HG03354 (cell line): ENCODE data around the gene PRKACA.

Experiments
- ATAC-seq: cut with Tn5 transposase; IDR thresholded peaks from one replicate; pipeline ENCODE4 v1.9.1; 2021; ENCODE audit warnings: mild to moderate bottlenecking; ENCODE audit not compliant: unreplicated experiment, poor library complexity, severe bottlenecking

Gene PRKACA

DNA sequence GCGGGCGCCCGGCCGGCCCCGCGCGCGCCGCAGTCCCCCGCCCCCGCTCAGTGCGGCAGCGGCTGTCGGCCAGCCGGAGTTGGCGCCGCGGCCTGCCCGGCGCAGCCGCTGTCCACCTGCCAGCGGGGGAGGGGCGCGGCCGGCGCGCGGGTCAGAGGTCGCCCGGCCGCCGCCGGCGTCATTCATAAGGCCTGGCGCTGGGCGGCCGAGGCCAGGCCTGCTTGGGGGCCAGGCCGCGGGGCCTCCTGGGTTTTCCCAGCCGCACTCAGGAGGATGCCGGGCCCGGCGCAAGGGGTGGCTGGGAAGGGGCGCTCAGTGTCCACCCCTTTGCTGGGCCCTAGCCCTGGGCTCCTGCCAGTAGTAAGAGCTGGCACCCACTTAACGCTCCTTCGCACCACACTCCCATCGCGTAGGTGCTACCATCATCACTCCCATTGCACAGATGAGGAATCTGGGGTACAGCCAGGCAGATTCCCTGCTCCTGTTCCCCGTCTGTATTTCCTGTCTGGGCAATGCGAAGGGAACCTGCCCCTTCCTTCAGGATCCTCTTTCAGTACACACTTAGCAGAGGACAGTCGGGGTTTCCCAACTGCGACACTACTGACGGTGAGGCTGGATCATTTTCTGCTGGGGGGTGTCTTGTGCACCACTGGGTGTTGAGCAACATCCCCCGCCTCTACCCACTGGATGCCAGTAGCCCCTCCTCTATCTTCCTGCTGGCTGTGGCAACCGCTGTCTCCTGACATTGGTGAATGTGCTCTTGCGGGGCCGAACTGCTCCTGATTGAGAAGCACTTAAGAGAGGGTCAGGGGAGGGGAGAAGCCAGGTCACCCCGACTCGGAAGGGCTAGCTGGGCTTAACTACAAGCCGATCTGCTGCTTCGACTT lies 846 bp upstream of the PRKACA start:
- ATAC-seq, result peak; percentile 31

DNA sequence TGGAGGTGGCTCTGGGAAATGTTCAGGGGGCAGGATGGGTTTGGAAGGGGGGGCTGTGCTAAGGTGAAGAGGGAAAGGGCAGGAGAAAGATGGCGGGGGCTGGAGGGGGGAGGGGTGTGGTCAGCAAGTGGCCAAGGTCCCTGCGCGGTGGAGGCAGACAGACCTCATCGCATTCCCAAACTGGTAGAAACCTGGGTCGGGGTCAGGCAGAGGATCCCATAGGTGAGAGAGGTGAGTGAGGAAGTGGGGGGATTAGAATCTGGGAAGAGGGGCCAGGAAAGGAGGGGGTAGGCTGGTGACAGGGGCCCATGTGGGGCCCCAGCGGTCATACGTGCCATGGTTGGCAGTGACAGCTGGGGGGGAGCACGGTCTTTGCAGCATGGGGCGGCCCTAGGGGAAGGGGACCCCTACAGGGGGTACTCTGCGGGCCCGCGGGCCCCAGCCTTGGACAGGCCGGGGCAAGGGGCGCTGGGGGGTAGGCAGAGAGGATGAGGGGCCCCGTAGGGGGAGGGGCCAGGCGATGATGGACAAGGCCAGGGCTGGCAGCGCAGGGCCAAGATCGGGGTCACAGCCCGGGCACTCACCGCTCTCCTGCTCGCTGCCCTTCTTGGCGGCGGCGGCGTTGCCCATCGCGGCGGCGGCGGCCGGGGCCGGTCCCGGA lies 514 bp downstream of the PRKACA start:
- ATAC-seq, result peak; percentile 8

DNA sequence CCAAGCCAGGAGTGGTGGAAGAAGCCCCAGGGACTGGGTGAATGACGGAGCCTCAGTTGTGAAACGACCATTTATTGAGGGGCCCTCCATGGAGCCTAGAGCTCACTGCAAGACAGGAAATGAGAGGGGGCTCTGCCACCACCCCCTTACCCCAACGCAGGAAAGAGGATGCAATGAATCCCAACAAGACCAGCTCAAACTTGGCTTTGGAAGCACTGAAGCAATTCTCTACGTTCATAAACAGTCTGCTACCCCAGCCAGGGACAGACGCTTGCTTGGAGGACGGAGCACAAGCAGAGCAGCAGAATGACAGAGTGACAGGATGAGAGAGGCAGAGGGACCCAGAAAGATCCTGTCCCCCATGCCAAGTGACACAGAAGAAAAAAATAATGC lies 1.0 kb downstream of the PRKACA start:
- no peak for ATAC-seq

GRCh38 chr19:14115756-14116155 lies 1.8 kb downstream of the PRKACA start:
- no peak for ATAC-seq

DNA sequence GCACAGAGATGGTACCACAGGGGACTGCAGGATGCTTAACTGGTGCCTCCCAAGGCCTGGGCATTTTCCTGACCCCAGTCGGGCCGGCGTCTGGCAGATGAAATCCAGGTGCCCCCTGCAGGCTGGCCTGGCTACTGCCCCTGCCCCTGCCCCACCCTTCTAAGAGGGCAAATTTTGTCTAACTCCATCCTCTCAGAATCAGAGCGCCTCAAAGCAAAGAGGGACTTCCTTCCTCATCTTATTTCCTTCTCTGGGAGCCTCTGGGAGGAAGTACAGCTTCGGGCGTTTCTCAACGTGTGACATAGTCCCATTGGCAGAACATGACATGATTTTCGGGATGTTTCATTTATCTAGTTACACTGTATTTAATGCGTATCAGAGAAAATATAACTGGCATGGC lies 2.7 kb downstream of the PRKACA start:
- ATAC-seq, result no peak

- no peak for ATAC-seq
Measured at GRCh38 chr19:14114439-14114838, 3.1 kb downstream of the PRKACA start.

DNA sequence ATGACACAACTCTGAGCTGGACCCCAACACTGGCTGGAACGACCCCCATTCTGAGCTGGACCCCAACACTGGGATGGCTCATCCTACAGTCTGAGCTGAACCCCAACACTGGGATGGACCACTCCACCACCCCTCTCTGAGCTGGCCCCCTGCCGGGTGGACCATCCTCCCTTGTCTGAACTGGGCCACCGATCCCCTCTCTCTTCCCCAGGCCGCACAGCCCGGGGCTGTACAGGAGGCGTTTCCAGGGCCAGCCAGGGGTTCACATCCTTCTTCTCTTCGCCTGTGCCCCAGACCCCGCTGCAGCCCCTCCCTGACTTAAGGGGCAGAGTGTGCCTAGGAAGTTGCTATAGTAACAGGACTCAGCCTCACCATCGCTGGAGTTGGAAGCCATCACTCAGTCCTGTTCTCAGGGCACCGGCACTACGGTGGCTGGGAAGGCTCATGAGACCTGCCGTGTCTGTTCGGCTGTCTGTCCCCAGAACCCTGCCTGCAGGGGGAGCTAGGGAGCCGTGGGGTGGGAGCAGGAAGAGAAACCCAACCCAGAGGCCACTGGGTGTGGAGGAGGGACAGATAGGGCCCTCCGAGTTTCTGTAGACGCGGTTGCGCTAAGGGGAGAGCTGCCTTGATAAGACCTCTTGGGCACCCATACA lies 3.7 kb downstream of the PRKACA start:
- no peak for ATAC-seq

DNA sequence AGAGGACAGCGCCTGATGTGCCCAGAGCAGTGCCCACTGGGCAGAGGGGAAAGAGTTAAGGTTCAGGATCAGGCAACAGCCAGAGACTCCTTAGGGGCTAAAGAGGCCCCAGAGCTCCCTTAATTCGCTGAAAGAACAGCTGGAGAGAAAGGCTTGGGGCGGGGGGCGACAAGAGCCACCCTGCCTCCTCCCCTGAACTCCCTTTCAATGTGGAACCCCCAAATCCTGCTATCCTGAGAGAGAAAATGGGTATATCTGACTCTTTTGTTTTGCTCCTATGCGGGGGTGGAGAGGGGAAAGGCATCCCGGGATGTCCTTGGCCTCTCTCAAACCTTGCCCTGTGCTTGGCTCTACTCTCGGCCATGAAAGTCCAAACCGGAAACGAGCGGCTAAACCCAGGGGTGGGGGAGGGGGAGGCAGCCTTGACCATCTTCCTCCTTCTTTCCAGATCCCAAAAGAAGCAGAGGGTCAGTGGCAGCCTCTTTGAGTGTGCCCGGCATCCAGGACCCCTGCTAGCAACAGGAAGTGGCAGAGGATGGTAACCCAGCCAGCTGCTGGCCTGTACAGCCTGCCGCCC lies 4.7 kb downstream of the PRKACA start:
- ATAC-seq, result no peak

GRCh38 chr19:14112051-14112808 lies 5.3 kb downstream of the PRKACA start:
- no peak for ATAC-seq

DNA sequence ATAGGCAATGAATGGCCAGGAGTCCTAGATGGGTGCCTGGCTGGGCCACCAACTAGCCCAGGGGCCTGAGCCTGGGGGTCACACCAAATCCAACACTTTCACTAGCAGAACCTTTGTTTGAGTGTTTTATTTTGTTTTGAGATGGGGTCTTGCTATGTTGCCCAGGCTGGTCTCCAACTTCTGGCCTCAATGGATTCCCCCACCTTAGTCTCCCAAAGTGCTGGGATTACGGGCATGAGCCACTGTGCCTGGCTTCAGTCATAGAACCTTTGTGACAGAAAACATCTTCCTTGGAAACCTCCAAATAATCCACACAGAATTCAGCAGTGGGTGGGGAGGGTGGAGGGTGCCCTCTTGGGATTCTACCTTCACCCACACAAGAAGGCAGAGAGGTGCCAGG lies 6.1 kb downstream of the PRKACA start:
- ATAC-seq, result no peak

GRCh38 chr19:14110650-14111049 lies 6.9 kb downstream of the PRKACA start:
- ATAC-seq, result no peak

GRCh38 chr19:14107581-14108461 lies 9.7 kb downstream of the PRKACA start:
- no peak for ATAC-seq

- ATAC-seq, result no peak
Measured at GRCh38 chr19:14106840-14107239, 10.7 kb downstream of the PRKACA start.

- no peak for ATAC-seq
Measured at GRCh38 chr19:14105680-14106079, 11.9 kb downstream of the PRKACA start.

- ATAC-seq, result no peak
Measured at GRCh38 chr19:14103310-14103709, 14.3 kb downstream of the PRKACA start.

GRCh38 chr19:14102756-14103155 lies 14.8 kb downstream of the PRKACA start:
- no peak for ATAC-seq

- no peak for ATAC-seq
Measured at GRCh38 chr19:14102102-14102696, 15.4 kb downstream of the PRKACA start.

DNA sequence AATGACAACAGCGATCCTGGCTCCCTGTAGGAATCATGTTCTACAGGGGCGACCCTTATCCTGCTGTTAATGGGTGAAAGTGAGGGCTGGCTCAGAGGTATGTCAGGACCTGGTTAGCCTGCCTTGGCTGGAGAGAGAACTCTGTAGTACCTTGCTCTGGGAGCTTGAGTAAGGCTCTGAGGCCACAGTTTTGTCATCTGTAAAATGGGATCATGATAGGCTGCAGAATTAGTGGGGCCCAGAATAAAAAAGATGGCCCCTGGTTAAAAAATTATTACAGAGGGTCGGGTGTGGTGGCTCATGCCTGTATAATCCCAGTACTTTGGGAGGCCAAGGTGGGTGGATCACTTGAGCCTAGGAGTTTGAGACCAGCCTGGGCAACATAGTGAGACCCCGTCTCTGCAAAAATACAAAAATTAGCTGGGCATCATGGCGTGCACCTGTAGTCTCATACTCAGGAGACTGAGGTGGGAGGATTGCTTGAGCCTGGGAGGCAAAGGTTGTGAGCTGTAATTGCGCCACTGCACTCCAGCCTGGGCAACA lies 16.5 kb downstream of the PRKACA start:
- no peak for ATAC-seq
